ENCODE data around the gene WTIP. TPM values are rescaled to one million over a fixed set of nuclear protein-coding genes. Genes with fewer than 3 reads are reported as not detected.

WTIP gene
- total and polyA plus RNA-seq, 2 of the 4 experiments (the other 2 are of a cell fraction), result 30.3 to 48.9 TPM

DNA sequence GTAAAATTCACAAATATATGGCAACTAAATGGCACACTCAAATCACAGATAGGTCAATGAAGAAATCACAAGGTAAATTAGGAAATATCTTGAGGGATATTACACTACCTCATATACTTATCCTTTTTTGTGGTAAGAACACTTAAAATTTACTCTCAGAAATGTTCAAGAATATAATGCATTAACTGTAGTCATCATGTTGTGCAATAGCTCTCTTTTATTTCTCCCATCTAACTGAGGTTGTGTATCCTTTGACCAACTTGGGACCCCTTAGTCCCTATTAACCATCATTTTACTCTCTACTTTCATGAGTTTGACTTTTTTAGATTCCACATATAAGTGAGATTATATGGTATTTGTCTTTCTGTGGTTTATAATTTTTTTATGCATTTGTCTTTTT lies 52.6 kb downstream of the WTIP start:
- Histone ChIP-seq H2BK20ac (ENCODE audit: low read depth, low read length) (no peak overlapping the region), H3K27me3 (ENCODE audit: control insufficient read depth, insufficient read depth, low read length) (no peaks in the 10 kb centered on the region; the same call in none of the 2 replicates), H4K5ac (ENCODE audit: low read depth, low read length) (no peak overlapping the region), H4K8ac (ENCODE audit: low read depth in 2 of 2, low read length in 2 of 2) (no peak overlapping the region), H2AK5ac (ENCODE audit: low read depth, low read length) (no peak overlapping the region), H3K18ac (ENCODE audit: low read depth, low read length) (no peak overlapping the region), H4K91ac (ENCODE audit: insufficient read depth, low read depth, low read length) (no peak overlapping the region), H3K79me1 (ENCODE audit: low read depth in 1 of 2, low read length in 2 of 2) (no peaks in the 10 kb centered on the region), H3K9me1 (ENCODE audit: insufficient read depth, low read length) (no peaks in the 10 kb centered on the region), H2AFZ (replicated peaks; ENCODE audit: low read length, poor library complexity) (no peak overlapping the region), H3K4ac (ENCODE audit: low read depth, low read length) (no peak overlapping the region), H3K4me2 (ENCODE audit: low read depth, low read length) (no peak overlapping the region), H4K20me1 (ENCODE audit: insufficient read depth, low read length) (no peaks in the 10 kb centered on the region), H3K4me1 (ENCODE audit: control insufficient read depth, insufficient read depth, low read length) (no peaks in the 10 kb centered on the region), H3K23ac (ENCODE audit: low read depth, low read length) (no peak overlapping the region), H2BK15ac (ENCODE audit: low read depth, low read length) (no peak overlapping the region), H2AK9ac (replicated peaks; ENCODE audit: low read depth, low read length, poor library complexity) (no peak overlapping the region), H3K9me3 (ENCODE audit: control insufficient read depth, insufficient read depth, low read length) (no peaks in the 10 kb centered on the region), H3K36me3 (ENCODE audit: control insufficient read depth, insufficient read depth, low read length) (no peaks in the 10 kb centered on the region), H3K14ac (replicated peaks; ENCODE audit: low read depth, low read length) (no peak overlapping the region), H2BK5ac (ENCODE audit: low read depth, low read length, poor library complexity, severe bottlenecking) (no peak overlapping the region), H3K9ac (ENCODE audit: low read depth, low read length) (no peak overlapping the region), H3K27ac (ENCODE audit: insufficient read depth, low read length) (no peak overlapping the region), H2BK120ac (ENCODE audit: low read depth, low read length) (no peak overlapping the region), H3K56ac (ENCODE audit: extremely low read depth, insufficient read depth, low read length) (no peak overlapping the region), H3K4me3 (ENCODE audit: insufficient read depth, low read depth, low read length) (no peak overlapping the region)
- ChIA-PET CTCF (no interaction called here), POLR2A (ENCODE audit: unreplicated experiment) (no interaction called here)
- no peak for ATAC-seq (ENCODE audit: low read depth)
- in situ Hi-C loops (cut with MboI; ENCODE audit: low sequenced_read_pairs), result no loop called here
- intact Hi-C loops (cut with micrococcal nuclease), result no loop called here
- no TSS peak for BruUV-seq (replicated peaks)
- no peak for TF ChIP-seq MAFK (IDR thresholded peaks at IDR 0.05; ENCODE audit: low read depth, low read length)
- peak; percentile 69 for TF ChIP-seq CEBPB (IDR thresholded peaks at IDR 0.05; ENCODE audit: low read depth, low read length)
- no peak for TF ChIP-seq SMC3 (IDR thresholded peaks at IDR 0.05; ENCODE audit: low read depth, low read length)
- no peak for TF ChIP-seq MXI1 (IDR thresholded peaks at IDR 0.05; ENCODE audit: borderline replicate concordance, low read depth, low read length)
- DNase-seq, result no peak
- dilution Hi-C loops (cut with HindIII; ENCODE audit: low sequenced_read_pairs, unreplicated experiment), result no loop called here
